ENCODE data around the gene MAMLD1.

DNA sequence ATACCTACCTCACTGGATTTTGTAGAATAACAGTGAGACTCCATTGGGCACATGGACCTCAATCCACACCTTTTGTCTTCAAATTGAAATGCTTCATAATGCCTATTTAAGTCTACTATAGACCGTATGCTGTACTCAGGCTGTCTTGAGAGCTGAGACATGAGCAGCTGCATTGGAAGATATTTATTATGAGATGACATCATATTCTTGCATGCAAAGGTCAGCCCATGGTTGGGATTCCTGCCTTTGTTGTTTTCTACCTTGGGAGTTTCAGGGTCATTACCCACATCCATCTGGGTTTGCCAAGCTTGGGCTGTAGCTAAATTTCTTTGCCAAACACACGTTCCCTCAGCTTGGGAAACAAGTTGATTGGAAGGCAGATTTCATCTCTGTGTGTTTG, 33.2 kb upstream of the MAMLD1 start:
- TF ChIP-seq, protein P1, sequence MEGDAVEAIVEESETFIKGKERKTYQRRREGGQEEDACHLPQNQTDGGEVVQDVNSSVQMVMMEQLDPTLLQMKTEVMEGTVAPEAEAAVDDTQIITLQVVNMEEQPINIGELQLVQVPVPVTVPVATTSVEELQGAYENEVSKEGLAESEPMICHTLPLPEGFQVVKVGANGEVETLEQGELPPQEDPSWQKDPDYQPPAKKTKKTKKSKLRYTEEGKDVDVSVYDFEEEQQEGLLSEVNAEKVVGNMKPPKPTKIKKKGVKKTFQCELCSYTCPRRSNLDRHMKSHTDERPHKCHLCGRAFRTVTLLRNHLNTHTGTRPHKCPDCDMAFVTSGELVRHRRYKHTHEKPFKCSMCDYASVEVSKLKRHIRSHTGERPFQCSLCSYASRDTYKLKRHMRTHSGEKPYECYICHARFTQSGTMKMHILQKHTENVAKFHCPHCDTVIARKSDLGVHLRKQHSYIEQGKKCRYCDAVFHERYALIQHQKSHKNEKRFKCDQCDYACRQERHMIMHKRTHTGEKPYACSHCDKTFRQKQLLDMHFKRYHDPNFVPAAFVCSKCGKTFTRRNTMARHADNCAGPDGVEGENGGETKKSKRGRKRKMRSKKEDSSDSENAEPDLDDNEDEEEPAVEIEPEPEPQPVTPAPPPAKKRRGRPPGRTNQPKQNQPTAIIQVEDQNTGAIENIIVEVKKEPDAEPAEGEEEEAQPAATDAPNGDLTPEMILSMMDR (IDR thresholded peaks at IDR 0.05) = no peak
- TF ChIP-seq POLR2A (IDR thresholded peaks at IDR 0.05) = no peak

Data from Peyer's patch (tissue), 4 donors.